Head of caudate nucleus (tissue), 42 donors: ENCODE results near the gene NLRP5.
"Not testable (repeated sequence)": the region's sequence is repeated elsewhere in the genome, so short reads cannot be mapped to it uniquely, and the experiment has no call there.

ENCODE experiments used
- DNase-seq, 42 donors: peaks; one replicate each; pipeline versions ENCODE4 v3.0.0 to v3.0.0-alpha.2; 2020 to 2021; ENCODE audit warnings: mixed read lengths in 7 of 42
- intact Hi-C: fragments of 100-400 bp; cut with DNase I; formaldehyde crosslinking; loops from one replicate; pipeline ENCODE4 v1.15.0; 2022

Gene NLRP5

GRCh38 chr19:56092685-56093631 lies 106.4 kb downstream of the NLRP5 start:
- DNase-seq, result no peak
- intact Hi-C loops, result no loop called here

DNA sequence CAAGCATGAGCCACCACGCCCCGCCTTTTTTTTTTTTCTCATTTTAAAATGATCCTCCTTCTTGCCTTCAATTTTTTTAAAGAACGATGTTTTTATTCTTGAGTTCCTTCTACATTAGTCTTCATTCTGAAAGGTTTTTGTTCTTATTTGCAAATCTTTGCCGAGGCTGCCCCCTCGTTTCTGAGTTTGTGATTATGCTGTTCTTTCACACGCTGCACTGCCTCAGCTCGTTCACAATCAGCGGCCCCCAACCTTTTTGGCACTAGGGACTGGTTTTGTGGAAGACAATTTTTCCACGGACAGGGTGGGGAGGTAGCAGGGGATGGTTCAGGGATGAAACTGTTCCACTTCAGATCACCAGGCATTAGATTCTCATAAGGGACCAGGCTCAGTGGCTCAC lies 107.9 kb downstream of the NLRP5 start:
- intact Hi-C loops, result no loop called here
- peak in 7 of 42 donors; percentile 36 to 60 (median 51) for DNase-seq

GRCh38 chr19:56096665-56097064 lies 110.1 kb downstream of the NLRP5 start:
- intact Hi-C loops, result no loop called here
- no peak for DNase-seq

GRCh38 chr19:56097306-56097705 lies 110.7 kb downstream of the NLRP5 start:
- DNase-seq, result no peak

GRCh38 chr19:56097776-56098175 lies 111.2 kb downstream of the NLRP5 start:
- DNase-seq, result no peak
- intact Hi-C loops, result no loop called here

More at GRCh38 chr19:56097306-56097705, 110.7 kb downstream of the NLRP5 start:
- intact Hi-C loops, result no loop called here

DNA sequence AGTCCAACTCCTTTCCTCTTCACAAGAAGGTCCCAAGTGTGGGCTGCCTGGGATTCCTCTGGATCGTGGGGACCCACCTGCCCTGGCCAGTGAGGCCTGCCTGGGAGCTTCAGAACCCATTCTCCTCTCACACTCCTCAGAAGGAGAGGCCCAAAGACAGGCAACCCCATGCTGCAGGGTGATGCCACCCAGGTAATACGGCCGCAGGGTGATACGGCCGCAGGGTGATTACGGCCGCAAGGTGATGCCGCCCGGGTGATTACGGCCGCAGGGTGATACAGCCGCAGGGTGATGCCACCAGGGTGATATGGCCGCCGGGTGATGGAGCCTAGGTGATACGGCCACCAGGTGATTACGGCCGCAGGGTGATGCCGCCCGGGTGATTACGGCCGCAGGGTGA lies 111.7 kb downstream of the NLRP5 start:
- intact Hi-C loops, DNase-seq: not testable (repeated sequence)

- intact Hi-C loops, result no loop called here
- no peak for DNase-seq
Observed at GRCh38 chr19:56098731-56099568, 112.4 kb downstream of the NLRP5 start.

GRCh38 chr19:56099638-56100539 lies 113.3 kb downstream of the NLRP5 start:
- DNase-seq, result no peak
- intact Hi-C loops, result no loop called here

- intact Hi-C loops, result no loop called here
Observed at GRCh38 chr19:56101095-56101494, 114.5 kb downstream of the NLRP5 start.

GRCh38 chr19:56101746-56102535 lies 115.4 kb downstream of the NLRP5 start:
- DNase-seq, result no peak
- intact Hi-C loops, result no loop called here

More at GRCh38 chr19:56101095-56101494, 114.5 kb downstream of the NLRP5 start:
- no peak for DNase-seq

DNA sequence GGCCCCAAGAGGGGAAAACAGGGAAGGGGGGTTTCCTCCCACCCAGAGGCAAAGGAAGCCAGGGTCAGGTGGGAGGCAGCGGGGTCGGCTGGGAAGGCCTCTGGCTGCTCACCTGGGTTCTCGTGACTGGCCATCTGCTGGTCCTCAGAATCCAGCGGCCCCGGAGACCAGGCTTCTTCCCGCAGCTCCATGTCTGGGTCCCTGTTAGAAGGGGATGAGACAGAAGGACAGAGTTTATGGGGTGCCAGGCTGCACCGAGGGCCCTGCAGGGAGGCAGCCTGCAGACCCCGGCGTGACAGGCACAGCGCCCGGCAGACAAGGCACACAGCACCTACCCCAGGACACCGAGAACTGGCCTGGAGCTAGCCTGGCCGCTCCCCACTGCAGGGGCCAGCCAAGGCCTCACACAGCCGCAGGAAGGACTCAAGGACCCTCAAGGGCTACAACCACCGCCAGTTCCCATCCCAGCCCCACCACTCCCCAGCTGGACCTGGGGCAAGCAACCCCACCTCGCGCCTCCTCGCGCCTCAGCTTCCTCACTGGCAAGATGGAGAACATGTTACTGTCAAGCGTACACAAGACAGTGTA lies 116.5 kb downstream of the NLRP5 start:
- DNase-seq, result no peak
- intact Hi-C loops, result no loop called here

DNA sequence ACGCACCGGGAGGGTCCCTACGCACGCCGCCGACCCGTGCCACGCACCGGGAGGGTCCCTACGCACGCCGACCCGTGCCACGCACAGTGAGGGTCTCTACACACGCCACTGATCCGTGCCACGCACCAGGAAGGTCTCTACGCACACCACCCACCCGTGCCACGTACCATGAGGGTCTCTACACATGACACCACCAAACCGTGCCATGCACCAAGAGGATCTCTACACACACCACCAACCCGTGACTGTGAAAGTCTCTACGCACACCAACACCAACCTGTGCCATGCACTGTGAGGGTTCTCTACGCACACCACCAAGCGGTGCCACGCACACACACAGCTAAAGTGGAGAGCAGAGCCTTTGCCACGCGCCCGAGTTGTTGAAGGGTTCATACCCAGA lies 117.8 kb downstream of the NLRP5 start:
- intact Hi-C loops, result no loop called here

DNA sequence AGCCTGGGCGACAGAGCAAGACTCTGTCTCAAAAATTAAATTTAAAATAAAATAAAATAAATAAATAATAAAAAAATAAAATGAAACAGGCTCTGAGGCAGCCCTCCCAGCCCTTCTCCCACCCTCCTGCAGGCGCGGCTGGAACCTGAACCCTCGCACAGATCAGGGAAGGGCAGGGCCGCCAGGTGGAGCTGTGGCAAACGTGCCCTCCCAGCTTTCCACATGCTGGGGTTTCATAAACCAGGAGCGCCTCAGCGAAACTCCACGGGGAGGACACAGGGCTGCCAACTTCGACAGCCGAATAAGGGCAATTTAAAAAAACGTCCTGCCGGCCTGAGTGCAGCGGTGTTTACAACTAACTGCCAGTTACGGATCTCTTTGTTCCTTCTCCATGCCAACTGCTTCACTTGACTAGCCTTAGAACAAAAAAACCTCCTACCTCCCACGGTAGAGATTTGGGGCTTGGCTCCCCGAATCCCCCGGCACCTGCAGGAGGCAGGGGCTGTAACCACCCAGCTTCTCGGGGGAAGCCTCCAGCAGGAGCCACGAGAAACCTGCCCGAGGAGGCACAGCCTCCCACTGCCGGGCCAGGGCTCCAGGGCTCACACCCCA lies 118.6 kb downstream of the NLRP5 start:
- peak; percentile 58 to 91 (median 78) for DNase-seq
- intact Hi-C loops, result no loop called here

More for the DNA sequence above, 117.8 kb downstream of the NLRP5 start:
- DNase-seq, result no peak

- intact Hi-C loops, DNase-seq: not testable (repeated sequence)
Observed at GRCh38 chr19:56105831-56106396, 119.3 kb downstream of the NLRP5 start.

GRCh38 chr19:56106397-56106849 lies 119.8 kb downstream of the NLRP5 start:
- intact Hi-C loops, result no loop called here
- DNase-seq, result no peak

DNA sequence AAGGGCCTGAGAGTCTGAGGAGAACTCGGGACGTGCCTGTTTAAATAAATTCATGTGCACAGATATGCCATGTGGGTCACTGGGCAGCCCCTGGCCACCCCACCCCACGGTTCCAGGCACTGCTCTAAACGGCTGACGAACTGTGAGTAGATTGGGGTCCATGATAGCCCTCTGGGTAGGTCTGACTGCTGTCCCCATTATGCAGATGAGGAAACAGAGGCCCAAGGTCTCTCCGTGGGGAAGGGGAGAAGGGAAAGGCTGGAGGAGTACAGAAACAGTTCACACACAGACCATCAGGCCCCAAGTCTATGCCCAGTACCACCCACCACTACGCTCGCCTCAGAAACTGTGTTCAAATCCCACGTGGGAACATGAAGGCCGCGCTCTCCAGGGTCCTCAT lies 120.4 kb downstream of the NLRP5 start:
- intact Hi-C loops, result no loop called here
- DNase-seq, result no peak
